GM12801 (cell line): ENCODE data around the gene S100PBP.

Source experiments
- TF ChIP-seq, protein P1 (sequence below): IDR thresholded peaks from one replicate; pipeline ENCODE4 v1.5.1; 2011; ENCODE audit warnings: control low read depth; ENCODE audit not compliant: insufficient read length; ENCODE audit errors: extremely low read depth

Gene S100PBP

DNA sequence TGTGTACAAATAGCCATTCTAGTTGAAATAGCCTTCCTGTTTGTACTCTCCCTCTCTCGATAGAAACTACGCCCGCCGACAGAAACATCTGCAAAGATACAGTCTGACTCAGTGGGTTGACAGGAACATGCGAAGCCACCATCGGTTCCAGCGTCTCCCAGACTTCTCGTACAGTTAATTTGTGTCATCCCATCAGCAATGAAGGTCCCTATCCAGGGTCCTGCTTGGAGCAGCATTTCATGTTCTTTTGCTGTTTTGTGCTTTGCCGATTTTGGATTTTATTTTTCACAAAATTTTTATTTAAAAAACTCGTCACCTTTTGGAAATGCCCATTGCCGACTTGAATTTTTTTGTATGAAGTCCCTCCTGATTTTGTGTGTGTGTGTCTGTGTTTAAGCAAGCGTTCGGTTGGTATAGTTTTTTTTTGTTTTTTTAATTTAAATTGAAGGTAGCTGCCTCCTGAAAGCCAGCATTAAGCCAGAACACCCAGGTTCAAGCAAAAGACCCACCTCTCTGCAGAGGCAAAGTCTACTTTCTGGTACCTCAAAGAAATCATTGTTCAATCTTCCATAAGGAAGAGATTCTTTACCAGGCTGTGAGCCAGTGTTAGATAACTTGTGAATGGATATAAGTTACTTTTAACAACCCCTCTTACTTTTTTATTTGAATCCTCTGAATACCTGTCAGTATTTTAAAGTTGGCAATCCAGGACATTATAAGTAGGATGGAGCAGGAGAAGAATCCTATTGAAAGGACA, 38.6 kb downstream of the S100PBP start:
- TF ChIP-seq, protein P1, sequence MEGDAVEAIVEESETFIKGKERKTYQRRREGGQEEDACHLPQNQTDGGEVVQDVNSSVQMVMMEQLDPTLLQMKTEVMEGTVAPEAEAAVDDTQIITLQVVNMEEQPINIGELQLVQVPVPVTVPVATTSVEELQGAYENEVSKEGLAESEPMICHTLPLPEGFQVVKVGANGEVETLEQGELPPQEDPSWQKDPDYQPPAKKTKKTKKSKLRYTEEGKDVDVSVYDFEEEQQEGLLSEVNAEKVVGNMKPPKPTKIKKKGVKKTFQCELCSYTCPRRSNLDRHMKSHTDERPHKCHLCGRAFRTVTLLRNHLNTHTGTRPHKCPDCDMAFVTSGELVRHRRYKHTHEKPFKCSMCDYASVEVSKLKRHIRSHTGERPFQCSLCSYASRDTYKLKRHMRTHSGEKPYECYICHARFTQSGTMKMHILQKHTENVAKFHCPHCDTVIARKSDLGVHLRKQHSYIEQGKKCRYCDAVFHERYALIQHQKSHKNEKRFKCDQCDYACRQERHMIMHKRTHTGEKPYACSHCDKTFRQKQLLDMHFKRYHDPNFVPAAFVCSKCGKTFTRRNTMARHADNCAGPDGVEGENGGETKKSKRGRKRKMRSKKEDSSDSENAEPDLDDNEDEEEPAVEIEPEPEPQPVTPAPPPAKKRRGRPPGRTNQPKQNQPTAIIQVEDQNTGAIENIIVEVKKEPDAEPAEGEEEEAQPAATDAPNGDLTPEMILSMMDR, result no peak

DNA sequence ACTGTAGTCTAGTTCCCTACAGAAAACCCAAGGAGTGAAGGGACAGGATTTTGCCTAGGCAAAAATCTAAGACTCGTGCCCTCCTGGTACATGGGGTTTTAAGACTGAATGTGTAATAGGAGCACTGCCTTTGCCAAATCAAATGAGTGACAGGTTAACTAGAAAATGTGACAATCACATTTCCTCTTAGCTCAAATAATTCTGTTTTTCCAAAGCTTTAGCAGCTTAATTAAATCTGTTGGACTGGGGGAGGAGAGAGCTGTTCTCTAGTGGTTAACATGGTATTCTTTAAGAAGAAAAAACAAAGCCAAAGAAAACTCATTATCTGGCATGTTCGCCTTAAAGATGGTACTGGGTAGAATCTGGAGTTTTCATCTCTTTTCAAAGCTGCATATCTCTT, 40.7 kb downstream of the S100PBP start:
- TF ChIP-seq, protein P1, result no peak

DNA sequence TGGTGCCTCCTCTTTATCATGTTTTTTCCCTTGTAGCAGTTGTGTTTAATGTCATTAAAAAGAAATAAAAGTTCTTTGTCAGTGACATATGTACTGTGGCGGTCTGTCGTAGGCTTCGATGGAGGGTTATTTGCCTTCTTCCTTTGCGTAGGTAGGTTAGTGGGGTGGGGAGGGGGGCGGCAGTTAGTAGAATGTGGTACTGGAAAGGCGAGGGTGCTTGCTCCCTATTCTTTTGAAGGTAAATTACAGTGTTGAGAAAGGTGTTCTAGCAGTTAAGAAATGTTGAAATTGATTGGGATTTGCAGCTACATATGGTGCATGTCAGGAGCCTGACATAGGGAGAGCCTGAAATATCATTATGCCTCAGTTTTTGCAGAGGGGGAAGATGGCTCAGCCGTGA, 41.3 kb downstream of the S100PBP start:
- TF ChIP-seq, protein P1, result no peak

DNA sequence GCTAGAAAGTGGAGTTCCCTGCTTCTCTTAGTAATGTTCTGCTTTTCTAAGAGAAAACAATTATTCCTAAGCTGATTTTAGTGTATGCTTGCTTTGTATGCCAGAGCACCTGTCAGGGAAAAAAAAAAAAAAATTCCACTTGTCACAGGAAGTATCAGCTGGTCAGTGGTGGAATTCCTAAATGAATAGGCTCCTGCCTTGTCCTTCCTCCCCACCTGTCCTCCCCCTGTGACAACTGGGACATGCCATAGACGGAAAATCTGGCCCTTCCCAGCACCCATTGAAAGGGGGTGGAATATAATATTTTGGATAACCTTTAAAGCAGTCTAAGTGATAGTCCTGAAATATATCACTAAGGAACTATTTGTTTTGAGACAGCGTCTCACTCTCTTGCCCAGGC, 42.5 kb downstream of the S100PBP start:
- TF ChIP-seq, protein P1, result no peak

DNA sequence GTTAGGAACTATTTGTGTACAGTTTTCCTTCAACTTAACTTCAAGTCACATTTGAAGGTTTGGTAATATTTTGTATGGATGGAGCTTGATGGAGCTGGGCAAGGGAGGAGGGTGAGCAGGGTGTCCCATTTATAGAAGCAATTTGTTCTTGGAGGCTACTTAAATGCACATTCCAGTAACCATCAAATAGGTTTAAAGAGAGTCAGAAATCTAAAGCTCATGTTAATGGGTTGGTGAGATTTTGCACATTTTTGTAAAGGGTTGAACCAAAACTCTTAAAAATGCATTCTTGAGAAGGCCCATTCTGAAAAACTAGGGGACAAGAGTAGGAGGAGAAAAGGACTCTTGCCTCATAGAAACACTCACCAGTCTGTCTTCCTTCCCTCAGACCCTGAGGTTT, 43.1 kb downstream of the S100PBP start:
- TF ChIP-seq, protein P1, result no peak

DNA sequence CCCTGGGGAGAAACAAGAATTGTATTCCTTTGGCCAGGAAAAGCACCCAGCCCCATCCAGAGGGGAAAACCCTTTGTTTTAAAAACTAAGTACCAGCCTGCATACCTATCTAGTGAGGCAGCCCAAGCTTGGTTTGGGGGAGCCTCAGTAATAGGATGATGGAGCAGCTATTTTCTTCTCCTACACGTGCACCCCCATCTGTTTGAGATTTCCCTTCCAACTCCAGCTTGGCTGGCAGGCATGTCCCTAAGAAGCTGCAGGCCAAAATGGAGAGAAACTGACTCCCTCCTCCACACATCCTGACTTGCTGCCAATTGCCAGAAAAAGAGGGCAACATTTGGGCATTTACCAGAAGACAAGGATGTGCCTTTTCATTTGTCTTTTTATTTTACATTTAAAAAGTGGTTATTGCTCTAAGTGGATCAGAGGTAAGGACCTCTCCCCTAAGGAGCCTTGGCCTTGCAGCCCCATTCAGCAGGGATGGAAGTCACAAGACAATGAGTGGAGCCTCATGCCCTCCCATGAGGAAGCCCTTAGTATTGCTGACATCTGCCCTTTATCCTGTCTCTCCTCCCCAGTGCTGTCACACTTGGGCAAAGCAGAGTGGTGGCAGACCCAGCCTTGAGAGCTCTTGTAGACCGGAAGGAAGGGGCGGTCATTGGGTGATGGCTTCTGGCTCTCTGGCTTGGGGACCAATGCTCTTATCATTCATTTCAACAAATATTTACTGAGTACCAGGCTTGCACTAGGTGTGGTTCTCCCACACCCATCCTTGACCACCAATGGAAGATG, 44.6 kb downstream of the S100PBP start:
- TF ChIP-seq, protein P1, result no peak

DNA sequence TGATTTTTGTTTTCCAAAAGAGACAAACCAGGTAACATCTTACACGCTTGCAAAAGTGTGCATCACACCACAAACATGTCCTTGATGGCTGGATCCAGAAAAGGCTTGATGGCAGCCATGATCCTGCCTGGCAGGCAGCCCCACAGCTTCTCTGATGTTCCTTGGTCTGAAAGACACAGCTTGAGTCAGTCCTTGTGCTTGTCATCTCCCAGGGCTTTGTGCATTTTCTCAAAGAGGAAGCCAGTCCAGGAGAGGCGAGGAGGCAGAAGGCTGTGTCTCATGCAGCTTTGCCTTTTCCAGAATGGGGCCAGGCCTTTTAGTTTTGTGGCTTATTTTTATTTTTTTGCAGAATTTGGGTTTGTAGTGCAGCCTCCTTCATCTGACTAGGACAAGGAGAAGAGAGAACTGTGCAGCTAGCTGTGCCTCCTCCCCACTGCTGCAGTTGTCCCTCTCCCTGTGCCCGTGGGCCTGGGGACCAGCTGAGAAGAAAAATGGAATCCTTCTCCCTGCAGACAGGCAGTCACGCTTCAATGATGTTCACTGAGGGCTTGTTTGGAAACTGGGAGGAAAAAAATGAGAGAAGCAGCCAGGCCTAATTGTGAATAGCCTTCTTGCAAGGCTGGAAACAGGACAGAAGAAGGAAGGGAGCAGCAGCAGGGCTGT, 45.9 kb downstream of the S100PBP start:
- TF ChIP-seq, protein P1, result no peak
